GM18519 (cell line): ENCODE measurements around the gene TNFSF11.

Source experiments
- ATAC-seq: cut with Tn5 transposase; IDR thresholded peaks from one replicate; pipeline ENCODE4 v1.9.1; 2021; ENCODE audit warnings: mild to moderate bottlenecking, moderate library complexity; ENCODE audit not compliant: unreplicated experiment, low FRiP score

The TNFSF11 gene

DNA sequence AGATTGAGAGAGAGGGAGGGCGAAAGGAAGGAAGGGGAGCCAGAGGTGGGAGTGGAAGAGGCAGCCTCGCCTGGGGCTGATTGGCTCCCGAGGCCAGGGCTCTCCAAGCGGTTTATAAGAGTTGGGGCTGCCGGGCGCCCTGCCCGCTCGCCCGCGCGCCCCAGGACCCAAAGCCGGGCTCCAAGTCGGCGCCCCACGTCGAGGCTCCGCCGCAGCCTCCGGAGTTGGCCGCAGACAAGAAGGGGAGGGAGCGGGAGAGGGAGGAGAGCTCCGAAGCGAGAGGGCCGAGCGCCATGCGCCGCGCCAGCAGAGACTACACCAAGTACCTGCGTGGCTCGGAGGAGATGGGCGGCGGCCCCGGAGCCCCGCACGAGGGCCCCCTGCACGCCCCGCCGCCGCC, at the start of gene TNFSF11:
Gene TNFSF11 (plus strand): TSS at position 142 of the 400 bp plus-strand sequence. CDS start 152 bp downstream, at position 294.
- peak; percentile 16 for ATAC-seq

- no peak for ATAC-seq
Measured at GRCh38 chr13:42524487-42525034, 49.4 kb upstream of the TNFSF11 start.

DNA sequence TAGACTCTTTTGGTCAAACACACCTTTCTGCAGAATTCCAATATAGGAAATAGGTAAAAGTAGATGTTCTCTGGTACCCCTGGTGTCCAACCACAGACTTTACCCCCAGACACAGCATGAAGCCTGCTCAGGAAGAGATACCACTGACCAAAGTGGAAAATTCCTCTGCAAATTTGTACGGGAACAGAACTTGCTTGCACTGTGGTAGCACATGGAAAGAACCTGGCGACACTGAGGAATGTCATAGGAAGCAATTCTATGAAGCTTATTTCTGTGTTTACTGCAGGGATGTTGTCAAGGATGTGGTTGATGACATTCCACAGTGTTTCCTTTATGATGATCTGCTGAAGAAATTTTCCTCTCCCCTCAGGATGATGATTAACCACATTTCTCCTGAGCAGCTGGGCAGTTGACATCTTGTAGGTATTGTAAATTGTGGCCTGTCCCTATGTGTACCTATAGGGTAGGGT, 48.9 kb upstream of the TNFSF11 start:
- ATAC-seq, result no peak

DNA sequence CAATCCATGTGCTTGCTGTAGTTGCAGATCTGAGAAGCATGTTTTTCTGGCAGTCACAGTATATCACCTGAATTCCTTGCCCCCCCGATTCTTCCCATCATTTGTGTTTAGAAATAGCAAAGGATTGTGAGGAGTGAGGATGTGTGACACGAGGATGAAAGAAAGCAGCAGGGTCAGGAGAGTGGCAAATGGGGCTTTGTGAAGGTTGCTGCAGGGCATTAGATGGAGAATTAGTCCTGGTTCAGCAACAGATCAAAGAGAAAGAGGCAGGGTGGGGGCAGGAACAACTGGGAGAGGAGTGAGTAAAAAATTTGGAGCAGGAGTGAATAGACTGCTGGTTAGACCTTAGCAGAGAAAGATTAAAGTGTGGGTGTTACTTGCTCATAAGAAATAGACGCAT, 47.7 kb upstream of the TNFSF11 start:
- no peak for ATAC-seq

GRCh38 chr13:42526804-42527203, 47.1 kb upstream of the TNFSF11 start:
- no peak for ATAC-seq

DNA sequence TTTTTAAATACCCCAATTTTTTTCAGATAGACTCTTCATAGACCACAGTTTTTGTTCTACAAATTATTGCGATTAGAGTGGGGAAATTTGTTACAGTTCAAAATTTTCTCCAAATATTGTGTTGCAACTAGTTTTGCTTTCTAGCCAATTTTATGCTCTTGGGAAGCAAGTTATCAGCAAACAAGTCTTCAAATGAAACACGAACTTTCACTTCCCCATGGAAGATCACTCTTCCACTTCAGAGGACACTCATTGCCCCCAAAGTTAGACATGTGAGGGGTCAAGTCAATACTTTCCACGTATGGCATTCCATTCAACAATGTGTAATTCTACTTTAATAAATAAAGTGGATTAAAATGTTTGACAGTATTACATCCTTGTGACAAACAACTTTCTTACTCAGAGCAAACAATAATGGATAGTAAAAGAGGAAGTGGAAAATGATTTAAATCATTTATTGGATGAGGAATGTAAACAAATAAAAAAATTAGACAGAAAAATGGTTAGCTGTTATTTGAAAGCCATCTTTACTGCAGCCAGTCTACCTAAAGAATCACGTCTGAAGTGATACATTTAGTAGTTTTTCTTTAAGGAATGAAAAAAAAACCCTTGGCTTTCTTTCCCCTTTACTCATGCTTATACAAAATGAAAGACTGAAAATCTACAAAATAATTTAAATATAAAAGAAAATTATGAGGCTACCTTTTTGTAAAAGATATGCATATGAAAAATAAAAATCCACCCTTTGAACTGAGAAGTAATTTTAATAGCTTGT, 41.2 kb upstream of the TNFSF11 start:
- no peak for ATAC-seq

DNA sequence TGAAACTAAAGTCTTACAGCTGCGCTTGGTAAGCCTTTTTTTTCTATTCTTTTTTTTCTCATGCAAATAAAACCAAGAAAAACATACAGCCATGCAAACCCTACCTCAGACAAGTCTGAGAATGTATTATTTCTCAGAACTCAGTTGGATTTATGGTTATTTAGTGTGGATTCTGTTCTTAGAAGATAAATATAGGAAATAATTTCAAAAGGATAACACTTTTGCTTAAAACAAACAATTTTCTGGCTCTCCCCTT, 40.7 kb upstream of the TNFSF11 start:
- ATAC-seq, result no peak

- ATAC-seq, result no peak
Measured at GRCh38 chr13:42534785-42535184, 39.2 kb upstream of the TNFSF11 start.

- no peak for ATAC-seq
Measured at GRCh38 chr13:42538996-42539395, 35.0 kb upstream of the TNFSF11 start.

GRCh38 chr13:42539670-42540069, 34.3 kb upstream of the TNFSF11 start:
- no peak for ATAC-seq

- no peak for ATAC-seq
Measured at GRCh38 chr13:42543215-42543797, 30.6 kb upstream of the TNFSF11 start.

DNA sequence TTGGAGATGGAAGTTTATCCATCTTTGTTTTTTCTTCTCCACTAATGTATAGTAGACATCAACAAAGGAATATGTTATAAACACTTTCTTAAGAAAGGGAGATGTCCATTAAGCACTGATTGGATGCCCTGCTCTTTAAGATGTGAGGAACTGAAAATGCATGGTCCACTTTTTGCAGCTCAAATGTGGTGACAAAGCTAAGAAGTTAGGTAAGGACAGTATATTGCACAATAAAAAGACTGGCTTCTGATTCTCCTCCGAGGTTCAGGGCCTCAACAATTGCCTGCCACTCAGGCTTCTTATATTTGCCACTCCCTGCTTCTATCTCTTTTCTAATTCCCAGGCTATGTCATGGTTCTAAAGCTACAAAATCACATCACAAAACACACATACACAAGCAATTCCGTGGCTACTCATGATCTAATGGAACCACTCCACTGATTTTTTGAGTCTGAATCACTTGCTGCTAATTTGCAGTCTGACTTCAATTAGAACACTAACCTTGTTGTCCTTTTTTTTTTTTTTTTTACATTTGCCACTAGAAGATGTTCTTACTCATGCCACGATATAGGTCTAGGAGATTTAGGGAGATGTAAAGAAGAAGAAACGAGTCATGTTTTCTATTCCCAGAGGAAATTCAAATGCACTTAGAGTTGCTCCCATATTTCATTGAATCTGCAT, 29.6 kb upstream of the TNFSF11 start:
- no peak for ATAC-seq

DNA sequence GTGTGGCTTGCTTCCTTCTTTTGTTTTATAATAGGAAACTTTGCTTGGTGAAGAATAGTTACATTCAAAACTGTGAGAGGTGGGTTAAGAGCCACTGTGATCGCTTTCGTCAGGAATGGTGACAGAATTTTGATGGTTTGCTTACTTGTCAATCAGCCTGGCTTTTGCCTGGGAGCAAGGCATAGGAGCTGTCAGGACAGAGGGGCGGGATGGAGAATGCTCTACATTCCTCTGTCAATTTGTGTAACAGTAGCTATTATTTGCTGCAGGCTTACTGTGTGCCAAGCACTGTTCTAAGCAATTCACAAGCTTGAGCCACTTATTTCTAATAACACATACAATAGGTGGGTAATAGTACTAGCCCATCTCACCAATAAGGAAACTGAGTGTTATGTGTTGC, 28.1 kb upstream of the TNFSF11 start:
- no peak for ATAC-seq

GRCh38 chr13:42547612-42548011, 26.3 kb upstream of the TNFSF11 start:
- no peak for ATAC-seq

DNA sequence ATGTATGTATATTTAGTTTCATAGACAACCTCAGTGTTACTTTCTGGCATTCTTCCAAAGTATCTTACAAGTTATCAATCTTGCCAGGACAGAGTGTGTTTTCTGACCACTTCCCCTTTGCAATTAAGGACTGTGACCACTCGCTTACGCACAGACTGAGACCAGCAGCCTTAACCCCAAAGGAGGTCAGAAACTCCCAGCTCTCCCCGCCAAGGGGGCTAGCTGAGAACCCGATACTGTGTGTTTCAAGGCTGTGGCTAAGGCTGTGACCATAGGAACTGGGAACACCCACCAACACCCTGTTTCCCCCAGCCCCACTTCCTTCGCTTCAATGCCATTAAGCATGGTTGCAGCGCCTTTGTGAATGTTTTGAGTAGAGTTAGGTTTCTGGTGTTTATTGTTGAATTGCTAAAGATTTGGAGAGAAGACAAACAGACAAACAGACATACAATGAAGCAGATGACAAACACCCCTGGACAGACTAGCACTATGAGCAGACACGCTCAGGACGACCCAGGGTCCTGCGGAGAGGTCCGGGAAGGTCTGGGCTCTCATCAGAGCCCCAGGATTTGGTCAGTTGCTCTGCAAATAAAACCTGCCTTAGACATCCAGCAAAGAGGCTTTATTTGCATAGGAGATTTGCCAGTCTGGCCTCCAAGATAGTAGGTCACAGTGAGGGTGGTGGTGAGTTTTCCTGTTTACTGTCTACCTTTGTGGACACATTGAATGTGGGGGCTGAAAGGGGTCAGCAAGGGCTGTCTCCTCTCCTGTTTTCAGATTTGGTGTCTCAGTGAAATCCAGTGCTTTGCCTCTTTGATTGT, 25.0 kb upstream of the TNFSF11 start:
- ATAC-seq, result peak; percentile 86

DNA sequence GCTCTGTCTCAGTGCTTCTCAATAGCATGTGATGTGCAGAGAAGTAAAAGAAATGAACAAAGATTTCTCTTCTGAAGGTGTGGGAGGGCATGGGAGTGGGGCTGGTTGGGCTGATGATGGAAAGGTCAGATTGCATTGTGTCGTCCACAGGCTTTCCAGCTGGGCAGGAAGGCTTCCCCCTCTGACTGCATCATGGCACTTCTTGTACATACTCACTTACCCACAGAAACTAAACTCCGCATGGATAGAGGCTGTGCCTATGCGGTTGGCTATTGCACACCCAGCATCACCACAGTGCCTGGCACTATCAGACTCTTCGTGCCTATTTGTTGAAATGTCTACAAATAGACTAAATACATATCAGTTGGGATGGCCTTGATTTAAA, 24.4 kb upstream of the TNFSF11 start:
- ATAC-seq, result no peak

- no peak for ATAC-seq
Measured at GRCh38 chr13:42551611-42552010, 22.3 kb upstream of the TNFSF11 start.

GRCh38 chr13:42553098-42554046, 20.6 kb upstream of the TNFSF11 start:
- ATAC-seq, result no peak

DNA sequence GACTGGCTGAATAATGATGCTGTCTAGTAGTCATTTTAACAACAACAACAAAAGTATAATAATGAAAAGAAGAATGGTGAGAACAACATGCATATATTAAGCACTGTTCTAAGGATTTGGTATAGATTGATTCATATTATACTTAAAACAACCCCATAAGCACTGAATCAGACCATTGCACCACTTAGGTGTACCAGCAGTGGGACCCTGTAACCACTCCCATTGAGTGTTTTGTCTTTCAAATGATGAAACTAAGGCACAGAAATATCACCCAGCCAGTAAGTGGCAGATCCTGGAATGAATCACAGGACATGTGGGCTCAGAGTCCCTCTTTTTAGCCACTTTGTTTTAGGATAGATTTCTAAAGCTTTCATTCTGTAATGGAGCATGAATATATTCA, 14.9 kb upstream of the TNFSF11 start:
- no peak for ATAC-seq
